Activated B cell treated with CpG ODN at 0.5 μM for 24 hours (primary cell): ENCODE data around the gene MX1. TPM values are rescaled to one million over a fixed set of nuclear protein-coding genes. Genes with fewer than 3 reads are reported as not detected.

ENCODE experiments used
- ATAC-seq: fragments of 200-7000 bp; cut with Tn5 transposase; one replicate; pipeline ENCODE4 v1.10.0; 2021; ENCODE audit warnings: low read depth, mild to moderate bottlenecking, moderate library complexity
- CTCF ChIA-PET: fragments of 350-600 bp; sonication (Branson Sonifier 250); formaldehyde crosslinking; loops from one replicate; lab custom pipeline; 2021; ENCODE audit warnings: antibody characterized with exemption; lab: Charles Lee
- POLR2A ChIA-PET: fragments of 350-600 bp; sonication (Branson Sonifier 250); formaldehyde crosslinking; loops from one replicate; lab custom pipeline; 2021; ENCODE audit warnings: antibody characterized with exemption; lab: Charles Lee
- DNase-seq: peaks from one replicate; pipeline ENCODE4 v3.0.0; 2022
- H3K27ac Mint-ChIP-seq: one replicate; pipeline ENCODE4 v1.8.0; 2020; ENCODE audit warnings: mixed read lengths
- H3K27me3 Mint-ChIP-seq: one replicate; pipeline ENCODE4 v1.8.0; 2021; ENCODE audit warnings: mixed read lengths
- H3K36me3 Mint-ChIP-seq: one replicate; pipeline ENCODE4 v1.8.0; 2021; ENCODE audit warnings: low read depth, mixed read lengths
- H3K4me1 Mint-ChIP-seq: one replicate; pipeline ENCODE4 v1.8.0; 2021; ENCODE audit warnings: mixed read lengths
- H3K4me3 Mint-ChIP-seq: one replicate; pipeline ENCODE4 v1.8.0; 2020; ENCODE audit warnings: mild to moderate bottlenecking, mixed read lengths
- H3K9me3 Mint-ChIP-seq: one replicate; pipeline ENCODE4 v1.8.0; 2020; ENCODE audit warnings: mixed read lengths
- intact Hi-C: fragments of 100-400 bp; cut with micrococcal nuclease; formaldehyde crosslinking; loops from one replicate; pipeline ENCODE4 v1.15.1; 2024
- total RNA-seq: library from RNA; stranded (reverse); gene quantifications from 2 replicates; pipeline ENCODE4 v1.2.3, GENCODE V29; 2022
- TF ChIP-seq, protein P1 (sequence below): fragments of 200-600 bp; IDR thresholded peaks from one replicate; pipeline ENCODE4 v1.8.0; 2022; ENCODE audit warnings: antibody characterized with exemption, mild to moderate bottlenecking

Gene MX1
- total RNA-seq, 1 donor from 2014 or later, result 64.2 TPM

- peaks cover 58% of the 10 kb centered on the region for H3K36me3 Mint-ChIP-seq
- ATAC-seq (no peak), DNase-seq (no peak)
- no peak overlapping the region for H3K4me3 Mint-ChIP-seq
- no peaks in the 10 kb centered on the region for H3K9me3 Mint-ChIP-seq
- H3K27ac Mint-ChIP-seq, result no peak overlapping the region
- CTCF ChIA-PET, result interaction anchor here (1.4 kb wide), 1 partner anchor 104 kb away, joined by 3 read pairs; no protein-coding TSS in a partner anchor
- TF ChIP-seq, protein P1, sequence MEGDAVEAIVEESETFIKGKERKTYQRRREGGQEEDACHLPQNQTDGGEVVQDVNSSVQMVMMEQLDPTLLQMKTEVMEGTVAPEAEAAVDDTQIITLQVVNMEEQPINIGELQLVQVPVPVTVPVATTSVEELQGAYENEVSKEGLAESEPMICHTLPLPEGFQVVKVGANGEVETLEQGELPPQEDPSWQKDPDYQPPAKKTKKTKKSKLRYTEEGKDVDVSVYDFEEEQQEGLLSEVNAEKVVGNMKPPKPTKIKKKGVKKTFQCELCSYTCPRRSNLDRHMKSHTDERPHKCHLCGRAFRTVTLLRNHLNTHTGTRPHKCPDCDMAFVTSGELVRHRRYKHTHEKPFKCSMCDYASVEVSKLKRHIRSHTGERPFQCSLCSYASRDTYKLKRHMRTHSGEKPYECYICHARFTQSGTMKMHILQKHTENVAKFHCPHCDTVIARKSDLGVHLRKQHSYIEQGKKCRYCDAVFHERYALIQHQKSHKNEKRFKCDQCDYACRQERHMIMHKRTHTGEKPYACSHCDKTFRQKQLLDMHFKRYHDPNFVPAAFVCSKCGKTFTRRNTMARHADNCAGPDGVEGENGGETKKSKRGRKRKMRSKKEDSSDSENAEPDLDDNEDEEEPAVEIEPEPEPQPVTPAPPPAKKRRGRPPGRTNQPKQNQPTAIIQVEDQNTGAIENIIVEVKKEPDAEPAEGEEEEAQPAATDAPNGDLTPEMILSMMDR, result no peak
- H3K4me1 Mint-ChIP-seq, result no peaks in the 10 kb centered on the region
- intact Hi-C loops, result no loop called here
- POLR2A ChIA-PET, result no interaction called here
- no peaks in the 10 kb centered on the region for H3K27me3 Mint-ChIP-seq
Measured at GRCh38 chr21:41387042-41387819, 38.8 kb upstream of the MX1 start.

GRCh38 chr21:41387824-41388223 lies 38.2 kb upstream of the MX1 start:
- intact Hi-C loops, result no loop called here
- H3K36me3 Mint-ChIP-seq, result peaks cover 54% of the 10 kb centered on the region
- ATAC-seq (no peak), DNase-seq (no peak)
- no peak overlapping the region for H3K4me3 Mint-ChIP-seq
- no peaks in the 10 kb centered on the region for H3K27me3 Mint-ChIP-seq
- no peaks in the 10 kb centered on the region for H3K4me1 Mint-ChIP-seq
- H3K27ac Mint-ChIP-seq, result no peak overlapping the region
- H3K9me3 Mint-ChIP-seq, result no peaks in the 10 kb centered on the region
- TF ChIP-seq, protein P1, result no peak
- CTCF ChIA-PET, result interaction anchor here (1.4 kb wide), 1 partner anchor 105 kb away, joined by 3 read pairs; no protein-coding TSS in a partner anchor
- POLR2A ChIA-PET, result no interaction called here

GRCh38 chr21:41388259-41388658 lies 37.8 kb upstream of the MX1 start:
- TF ChIP-seq, protein P1, result no peak
- ATAC-seq, result no peak
- Mint-ChIP-seq H3K27ac (no peak overlapping the region), H3K9me3 (no peaks in the 10 kb centered on the region), H3K4me3 (no peak overlapping the region), H3K27me3 (no peaks in the 10 kb centered on the region), H3K4me1 (no peaks in the 10 kb centered on the region), H3K36me3 (peaks cover 54% of the 10 kb centered on the region)
- ChIA-PET CTCF (no interaction called here), POLR2A (no interaction called here)
- intact Hi-C loops, result no loop called here
- no peak for DNase-seq

DNA sequence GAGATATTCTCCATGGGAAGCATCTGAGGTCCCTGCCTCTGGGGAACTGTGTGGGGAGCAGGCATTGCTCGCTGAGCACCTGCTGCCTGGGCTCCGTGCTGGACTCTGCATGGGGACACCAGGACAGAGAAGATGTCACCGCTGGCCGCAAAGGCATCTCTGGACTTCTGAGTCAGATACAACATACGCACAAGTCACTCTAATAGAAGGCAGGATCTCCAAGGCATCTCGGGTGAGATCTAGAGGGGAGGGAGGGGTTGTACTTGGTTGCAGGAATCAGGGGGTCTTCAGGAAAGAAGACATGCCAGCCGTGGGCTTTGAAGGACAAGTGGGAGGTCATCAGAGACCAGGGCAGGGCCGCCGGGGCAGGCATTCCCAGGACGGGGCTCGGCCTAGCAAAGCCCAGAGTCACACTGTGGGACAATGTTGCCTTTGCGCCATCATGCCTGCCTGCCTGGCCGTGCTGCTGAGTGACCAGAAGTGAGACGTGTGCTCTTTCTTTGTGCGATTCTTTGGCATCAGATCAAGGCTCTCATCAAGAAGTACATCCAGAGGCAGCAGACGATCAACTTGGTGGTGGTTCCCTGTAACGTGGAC lies 35.9 kb upstream of the MX1 start:
- TF ChIP-seq, protein P1, result no peak
- ATAC-seq (no peak), DNase-seq (no peak)
- Mint-ChIP-seq H3K36me3 (peaks cover 63% of the 10 kb centered on the region), H3K4me1 (no peaks in the 10 kb centered on the region), H3K27ac (no peak overlapping the region), H3K4me3 (no peak overlapping the region), H3K9me3 (no peaks in the 10 kb centered on the region), H3K27me3 (no peaks in the 10 kb centered on the region)
- POLR2A ChIA-PET, result no interaction called here
- CTCF ChIA-PET, result no interaction called here
- intact Hi-C loops, result no loop called here

GRCh38 chr21:41393876-41394465 lies 32.1 kb upstream of the MX1 start:
- Mint-ChIP-seq H3K4me1 (peaks cover 17% of the 10 kb centered on the region), H3K4me3 (no peak overlapping the region), H3K9me3 (no peaks in the 10 kb centered on the region), H3K36me3 (peaks cover 64% of the 10 kb centered on the region), H3K27ac (no peak overlapping the region), H3K27me3 (no peaks in the 10 kb centered on the region)
- ATAC-seq (no peak), DNase-seq (no peak)
- POLR2A ChIA-PET, result no interaction called here
- CTCF ChIA-PET, result no interaction called here
- TF ChIP-seq, protein P1, result no peak
- intact Hi-C loops, result no loop called here
